HG02798 (cell line): ENCODE data around the gene PARP15.
"Not testable (repeated sequence)": the region's sequence is repeated elsewhere in the genome, so short reads cannot be mapped to it uniquely, and the experiment has no call there.

Experiments used
- ATAC-seq: cut with Tn5 transposase; IDR thresholded peaks from one replicate; pipeline ENCODE4 v1.9.1; 2021; ENCODE audit warnings: mild to moderate bottlenecking; ENCODE audit not compliant: unreplicated experiment, poor library complexity

Gene PARP15

DNA sequence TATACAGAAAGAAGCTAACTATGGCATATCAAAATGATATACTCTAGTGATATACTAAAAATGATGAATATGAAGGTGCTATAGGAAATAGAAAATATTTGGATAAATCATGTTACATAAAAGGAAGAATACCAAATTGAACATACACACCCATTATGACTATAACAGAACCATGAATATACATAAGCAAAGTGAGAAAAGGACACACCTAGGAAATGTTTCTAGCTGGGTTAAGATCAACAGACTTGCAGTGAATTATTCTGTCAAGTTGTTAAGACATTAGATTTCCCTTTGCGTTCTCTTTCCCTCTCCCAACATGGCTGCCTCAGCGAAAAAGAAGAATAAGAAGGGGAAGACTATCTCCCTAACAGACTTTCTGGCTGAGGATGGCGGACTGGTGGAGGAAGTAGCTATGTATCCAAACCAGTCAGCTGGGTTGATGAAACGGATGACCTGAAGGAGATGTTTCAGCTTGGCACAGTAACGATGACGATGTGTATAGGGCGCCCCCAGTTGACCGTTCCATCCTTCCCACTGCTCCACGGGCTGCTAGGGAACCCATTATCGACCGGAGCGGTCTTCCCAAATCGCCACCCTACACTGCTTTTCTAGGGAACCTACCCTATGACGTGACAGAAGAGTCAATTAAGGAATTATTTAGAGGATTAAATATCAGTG is 83.0 kb downstream of the PARP15 start:
- no peak for ATAC-seq

DNA sequence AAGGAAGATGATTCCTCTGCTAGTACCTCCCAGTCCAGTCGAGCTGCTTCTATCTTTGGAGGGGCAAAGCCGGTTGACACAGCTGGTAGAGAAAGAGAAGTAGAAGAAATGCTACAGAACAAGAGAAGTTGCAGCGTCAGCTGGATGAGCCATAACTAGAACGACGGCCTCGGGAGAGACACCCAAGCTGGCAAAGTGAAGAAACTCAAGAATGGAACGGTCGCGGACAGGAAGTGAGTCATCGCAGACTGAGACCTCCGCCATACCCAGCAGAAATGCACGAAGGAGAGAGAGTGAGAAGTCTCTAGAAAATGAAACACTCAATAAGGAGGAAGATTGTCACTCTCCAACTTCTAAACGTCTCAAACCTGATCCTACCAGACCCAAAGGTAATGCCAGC is 84.2 kb downstream of the PARP15 start:
- no peak for ATAC-seq

GRCh38 chr3:122662505-122662904 is 85.1 kb downstream of the PARP15 start:
- no peak for ATAC-seq

DNA sequence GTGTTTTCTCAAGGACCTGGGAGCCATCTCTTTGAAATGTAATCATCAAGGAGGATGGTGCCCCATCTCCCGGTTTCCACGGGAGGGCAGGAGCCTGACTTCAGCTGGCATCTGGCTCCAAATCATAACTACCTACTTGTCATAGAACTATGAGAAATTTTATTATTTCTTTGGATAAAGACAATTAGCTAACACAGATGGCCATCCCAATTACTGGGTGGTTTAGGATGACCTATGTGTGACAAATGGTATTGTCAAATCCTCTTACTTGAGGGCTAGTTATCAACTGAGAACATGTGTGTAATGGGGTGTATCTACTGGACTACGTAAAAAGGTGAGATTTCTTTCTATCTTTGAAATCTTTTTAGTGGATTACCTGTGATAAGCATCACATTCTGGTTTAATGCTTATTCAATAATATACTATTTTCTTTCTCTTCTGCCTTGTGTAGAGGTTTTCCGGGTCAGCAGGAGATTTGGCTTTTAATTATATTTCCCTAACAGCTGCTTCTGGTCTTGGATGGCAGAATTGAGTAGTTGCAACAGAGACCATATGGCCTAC is 87.9 kb downstream of the PARP15 start:
- ATAC-seq, result no peak

DNA sequence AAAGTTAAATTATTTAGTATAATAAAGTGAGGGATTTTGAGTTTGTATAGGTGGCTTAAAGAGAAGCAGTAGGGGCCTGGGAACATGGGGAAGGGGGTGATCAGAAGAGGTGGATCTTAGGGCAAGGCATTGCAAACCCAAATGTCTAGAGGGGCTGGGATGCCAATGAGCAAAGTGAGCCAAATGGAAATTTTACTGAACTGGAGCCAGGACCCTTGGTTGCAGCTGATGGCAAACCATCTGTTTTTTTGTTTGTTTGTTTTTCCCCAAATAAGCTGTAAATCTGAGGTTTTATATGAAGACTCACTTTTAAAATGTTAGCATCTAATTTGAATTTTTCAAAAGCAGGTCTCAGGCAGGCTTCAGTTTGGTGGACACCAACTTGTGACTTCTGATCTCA is 88.4 kb downstream of the PARP15 start:
- no peak for ATAC-seq

- peak; percentile 76 for ATAC-seq
These were observed 91.7 kb downstream of the PARP15 start for GRCh38 chr3:122668930-122669730.

- ATAC-seq, result no peak
These were observed 94.1 kb downstream of the PARP15 start for GRCh38 chr3:122671553-122671952.

GRCh38 chr3:122674339-122674738 is 96.9 kb downstream of the PARP15 start:
- ATAC-seq, result no peak

DNA sequence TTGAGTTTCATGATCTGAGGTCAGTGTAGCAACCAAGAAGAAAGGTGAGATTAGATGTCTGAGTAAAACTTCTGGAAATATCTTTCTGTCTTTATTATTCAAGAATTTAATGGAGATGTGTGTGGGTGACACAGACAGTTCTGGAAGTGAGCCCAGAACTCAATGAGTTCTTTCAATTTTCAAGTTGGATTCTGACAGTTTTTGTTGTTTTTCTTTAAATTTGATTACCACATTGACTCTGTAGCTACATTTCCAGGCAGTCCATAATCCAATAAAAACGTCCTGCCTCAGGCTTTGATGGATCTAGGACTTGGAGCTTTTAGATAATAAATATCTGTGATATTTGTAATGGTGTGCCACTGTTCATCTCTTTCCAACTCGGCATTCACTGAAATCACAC is 99.3 kb downstream of the PARP15 start:
- no peak for ATAC-seq

DNA sequence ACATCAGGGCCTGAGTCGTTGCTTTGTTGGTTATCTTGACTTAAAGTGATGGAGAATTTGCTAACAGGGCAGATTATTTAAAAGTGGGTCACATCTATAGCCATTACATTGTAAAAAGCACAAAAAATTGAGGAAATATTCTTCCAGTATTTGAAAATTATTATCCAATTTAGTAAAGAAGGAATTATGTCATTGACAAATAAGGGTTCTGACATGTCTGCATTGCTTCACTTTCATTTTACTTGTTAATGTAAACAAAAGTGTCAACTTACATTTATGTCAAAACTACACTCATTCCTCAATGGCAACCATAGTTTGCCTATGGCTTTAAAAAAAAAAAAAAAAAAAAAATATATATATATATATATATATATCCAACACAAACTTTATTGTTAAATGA is 99.8 kb downstream of the PARP15 start:
- no peak for ATAC-seq

DNA sequence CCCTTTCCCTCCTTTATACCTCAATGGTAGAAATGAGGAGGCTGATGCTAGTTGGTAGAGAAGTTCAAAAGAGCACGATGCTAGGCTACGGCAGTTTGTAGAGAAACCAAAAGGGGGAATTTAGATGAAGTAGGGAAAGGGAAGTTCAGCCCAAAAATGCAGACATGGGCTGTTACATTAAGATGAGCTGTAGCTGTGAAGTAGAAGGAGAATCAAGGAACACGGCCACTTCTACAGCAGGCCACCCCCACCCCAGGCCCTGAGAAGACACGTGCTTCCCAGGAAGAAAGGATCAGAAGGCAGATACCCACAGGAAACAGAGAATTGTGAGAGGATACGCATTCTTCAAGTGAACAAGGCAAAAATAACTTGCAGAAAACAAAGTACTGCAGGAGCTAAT is 101.1 kb downstream of the PARP15 start:
- ATAC-seq, result no peak

DNA sequence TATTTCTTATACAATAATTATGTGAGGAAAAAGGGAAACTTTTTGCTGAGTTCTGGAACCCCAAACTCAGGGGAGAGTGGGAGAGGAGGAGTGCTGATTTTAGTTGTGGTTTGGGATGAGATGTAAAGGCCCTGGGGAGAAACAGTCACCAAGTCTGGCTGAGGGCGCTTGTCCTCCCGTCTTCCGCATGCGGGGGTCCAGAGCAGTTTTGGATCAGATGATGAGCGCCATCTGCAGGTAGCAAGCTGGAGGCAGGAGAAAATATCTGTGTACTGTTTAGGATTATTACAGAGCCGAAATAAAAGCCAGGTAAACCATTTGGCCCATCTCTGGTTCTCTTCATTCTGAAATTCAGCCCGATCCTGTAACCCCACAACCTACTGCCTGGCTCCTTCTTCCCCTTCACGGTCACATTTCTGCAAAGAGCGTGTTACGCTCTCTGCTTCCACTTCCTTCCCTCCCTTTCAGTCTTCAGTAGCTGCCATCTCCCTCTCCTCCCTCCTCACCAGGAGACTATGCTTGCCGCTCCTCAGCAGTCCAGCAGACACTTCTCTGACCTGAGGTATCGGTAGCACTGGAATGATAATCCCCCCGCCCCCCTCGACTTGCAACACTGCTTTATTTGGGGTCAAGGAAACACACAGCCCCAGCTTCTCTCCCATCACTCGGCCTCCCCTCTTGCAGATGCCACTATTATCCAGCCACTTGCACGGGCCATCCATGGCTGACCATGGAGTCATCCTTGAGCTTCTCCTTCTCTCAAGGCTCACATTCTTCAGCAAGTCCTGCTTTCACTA is 101.8 kb downstream of the PARP15 start:
- ATAC-seq, result peak; percentile 49

DNA sequence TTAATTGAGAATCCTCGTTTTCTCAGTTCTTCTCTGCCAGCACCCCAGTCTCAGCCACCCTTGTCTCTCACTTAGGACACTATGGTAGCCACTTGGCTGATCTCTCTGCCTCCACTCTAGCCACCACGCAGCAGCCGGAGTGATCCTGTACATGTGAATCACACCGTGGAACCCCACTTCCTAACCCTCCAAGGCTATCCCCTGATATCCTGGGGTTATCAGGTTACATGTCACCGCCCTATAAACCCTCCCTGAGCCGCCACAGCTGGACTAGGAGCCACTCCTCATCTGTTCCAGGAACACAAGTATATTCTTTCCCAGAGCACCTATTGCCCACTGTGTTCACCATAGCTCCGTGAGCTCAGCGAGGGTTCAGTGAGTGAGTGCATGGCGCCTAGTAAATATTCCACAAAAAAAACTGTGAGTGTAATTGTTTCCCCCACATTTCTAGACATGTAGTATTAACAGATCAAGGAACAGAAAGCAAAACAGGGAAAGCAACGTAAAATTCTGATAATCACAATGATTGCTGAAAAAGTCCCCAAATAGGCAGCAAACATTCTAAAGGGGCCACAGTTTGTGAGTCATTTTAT is 102.5 kb downstream of the PARP15 start:
- no peak for ATAC-seq

DNA sequence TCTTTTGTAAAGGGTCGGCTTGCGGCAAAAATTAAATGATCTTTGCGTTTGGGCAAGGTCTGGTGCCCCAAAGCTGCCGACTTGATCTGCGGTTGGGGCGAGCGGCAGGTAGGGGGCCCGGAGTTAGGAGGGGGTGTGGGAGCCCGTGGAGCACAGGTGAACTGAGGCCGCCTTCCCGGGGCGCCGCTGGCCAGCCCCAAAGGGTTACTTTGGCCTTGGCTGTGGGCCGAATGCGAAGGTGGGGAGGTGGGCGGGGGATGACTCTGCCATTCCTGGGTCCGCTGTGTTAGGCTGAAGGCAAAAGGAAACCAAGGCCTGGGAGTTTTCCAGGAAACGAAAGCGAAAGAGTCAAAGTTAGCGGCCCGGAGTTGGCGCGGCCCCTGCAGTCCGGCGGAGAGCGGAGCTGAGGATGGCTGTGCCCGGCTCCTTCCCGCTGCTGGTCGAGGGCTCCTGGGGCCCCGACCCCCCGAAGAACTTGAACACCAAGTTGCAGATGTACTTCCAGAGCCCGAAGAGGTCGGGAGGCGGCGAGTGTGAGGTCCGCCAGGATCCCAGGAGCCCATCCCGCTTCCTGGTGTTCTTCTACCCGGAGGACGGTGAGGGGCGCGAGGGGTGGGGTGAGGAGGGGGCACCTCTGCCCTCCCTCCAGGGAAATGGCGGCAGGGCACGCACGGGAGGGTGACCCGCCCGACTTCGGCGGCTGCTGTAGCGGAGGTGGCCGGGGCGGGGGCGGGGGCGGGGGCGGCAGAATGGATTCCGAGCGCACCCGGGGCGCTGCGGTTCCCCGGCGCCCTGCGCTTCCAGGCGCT is 103.2 kb downstream of the PARP15 start, which contains the start of gene PARP14:
Gene PARP14 (plus strand): TSS at position 365 of the 809 bp plus-strand sequence. CDS start 45 bp downstream, at position 410.
- peak; percentile 45 for ATAC-seq

- no peak for ATAC-seq
These were observed 104.0 kb downstream of the PARP15 start for GRCh38 chr3:122681284-122681973.

- no peak for ATAC-seq
These were observed 104.5 kb downstream of the PARP15 start for GRCh38 chr3:122681974-122682409.

DNA sequence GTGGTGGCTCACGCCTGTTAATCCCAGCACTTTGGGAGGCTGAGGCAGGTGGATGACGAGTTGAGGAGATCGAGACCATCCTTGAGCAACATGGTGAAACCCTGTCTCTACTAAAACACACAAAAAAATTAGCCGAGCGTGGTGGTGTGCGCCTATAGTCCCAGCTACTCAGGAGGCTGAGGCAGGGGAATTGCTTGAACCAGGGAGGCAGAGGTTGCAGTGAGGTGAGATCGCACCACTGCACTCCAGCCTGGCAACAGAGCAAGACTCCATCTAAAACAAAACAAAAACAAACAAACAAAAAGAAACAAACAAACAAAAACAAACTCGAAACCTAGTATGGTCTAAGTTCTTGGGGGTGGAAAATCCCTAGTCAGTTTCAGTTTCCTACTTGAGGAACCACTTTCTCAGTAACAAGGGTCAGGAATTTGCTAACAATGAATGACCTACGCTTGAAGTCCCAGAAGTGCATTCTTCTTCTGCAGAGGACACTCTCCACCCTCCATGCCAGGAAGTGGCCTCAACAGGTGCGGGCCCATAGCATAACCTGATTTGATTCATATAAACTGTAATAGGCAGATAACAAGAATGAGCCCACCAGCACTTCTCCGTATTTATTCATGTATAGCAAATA is 105.4 kb downstream of the PARP15 start:
- not testable (repeated sequence) for ATAC-seq

DNA sequence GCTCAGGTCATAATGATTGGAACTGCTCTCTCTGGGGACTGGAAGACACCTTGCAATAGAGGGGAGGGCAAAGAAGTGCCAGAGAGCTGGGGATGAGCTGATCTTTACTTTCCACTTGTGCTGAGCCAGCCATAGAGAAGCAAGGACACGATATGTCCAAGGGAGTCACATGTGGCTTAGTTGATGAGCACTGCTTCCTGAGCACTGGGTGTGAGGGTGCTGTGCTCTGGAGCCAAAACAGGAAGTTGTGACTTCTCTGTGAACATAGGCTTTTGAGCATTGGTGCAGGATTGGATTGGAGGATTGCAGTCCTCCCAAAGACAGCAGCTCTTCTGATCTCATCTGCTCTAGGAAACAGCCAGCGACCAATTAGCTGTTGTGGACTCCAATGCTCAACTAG is 109.8 kb downstream of the PARP15 start:
- no peak for ATAC-seq
